ENCODE data around the gene CNTN5. TPM values are rescaled to one million over a fixed set of nuclear protein-coding genes. Genes with fewer than 3 reads are reported as not detected.

The CNTN5 gene
- total RNA-seq, 1 experiment from 2014 or later = not detected

DNA sequence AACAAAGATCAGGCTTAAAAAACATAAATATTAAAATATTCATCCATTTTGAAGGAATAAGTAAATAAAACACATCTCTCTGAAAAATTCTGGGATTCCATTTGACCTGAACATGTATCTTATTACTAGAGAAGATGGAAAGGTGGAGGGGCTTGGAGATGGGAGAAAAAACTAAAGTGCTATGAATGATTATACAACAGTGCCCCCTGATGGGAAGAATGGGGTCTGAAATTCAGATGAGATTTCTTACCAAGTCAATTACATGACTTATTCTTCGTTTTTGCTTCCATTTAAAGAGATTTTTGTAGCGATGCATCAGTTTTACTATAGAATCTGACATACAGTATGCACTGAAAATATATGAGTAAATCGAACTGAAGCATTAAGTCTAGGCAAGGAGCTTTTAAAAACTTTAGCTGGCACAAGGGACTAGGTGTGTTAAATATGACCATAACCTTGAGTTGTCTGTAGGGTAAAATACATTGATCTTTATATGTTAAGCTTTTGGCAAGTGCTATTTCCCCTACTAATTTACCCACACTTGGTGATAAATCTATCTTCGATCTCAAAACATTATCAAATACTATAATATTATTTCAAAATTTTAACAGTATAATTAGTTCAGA is 718.8 kb downstream of the CNTN5 start:
- DNase-seq = no peak
- H4K91ac ChIP-seq (ENCODE audit: insufficient read length, low read depth, low read length) = no peak overlapping the region
- no peak overlapping the region for H3K4me2 ChIP-seq (ENCODE audit: insufficient read depth, insufficient read length, low read length)
- H3K27me3 ChIP-seq (ENCODE audit: insufficient read depth, low read length) = no peaks in the 10 kb centered on the region
- H3K23ac ChIP-seq (ENCODE audit: insufficient read length, low read depth, low read length) = no peak overlapping the region
- no peak overlapping the region for H2BK20ac ChIP-seq (ENCODE audit: low read depth, low read length, poor library complexity, severe bottlenecking)
- H3K27ac ChIP-seq (ENCODE audit: insufficient read length, low read depth, low read length) = no peak overlapping the region
- H4K20me1 ChIP-seq (ENCODE audit: control insufficient read depth, insufficient read depth, insufficient read length) = no peaks in the 10 kb centered on the region
- Mint-ChIP-seq H3K27me3 (ENCODE audit: low read depth) (no peaks in the 10 kb centered on the region), H3K36me3 (ENCODE audit: insufficient read depth in 1 of 3, low read depth in 3 of 3) (no peaks in the 10 kb centered on the region), H3K4me3 (no peak overlapping the region), H3K9me3 (no peaks in the 10 kb centered on the region), H3K27ac (no peak overlapping the region), H3K4me1 (peaks cover 0 to 3% of the 10 kb centered on the region in 2 experiments; a peak in 1 of 4 replicates)
- no peak overlapping the region for H2BK5ac ChIP-seq (ENCODE audit: insufficient read length, low read length)
- H3K56ac ChIP-seq (ENCODE audit: insufficient read length, low read depth, low read length) = no peak overlapping the region
- H2BK15ac ChIP-seq (ENCODE audit: low read depth, low read length) = no peak overlapping the region
- no peaks in the 10 kb centered on the region for H3K79me2 ChIP-seq (ENCODE audit: insufficient read depth, low read length)
- no peak overlapping the region for H3K9ac ChIP-seq (ENCODE audit: extremely low read depth, insufficient read length, low read length)
- H4K8ac ChIP-seq (replicated peaks; ENCODE audit: insufficient read length, low read depth, low read length) = no peak overlapping the region
- WGBS (ENCODE audit: extremely low coverage, insufficient read length, low lambda C conversion rate) = 100% methylated on average over 1 of the region's 4 CpGs
- H3K18ac ChIP-seq (ENCODE audit: insufficient read length, low read depth, low read length) = no peak overlapping the region
- no peak overlapping the region for H2BK12ac ChIP-seq (ENCODE audit: insufficient read length, low read depth, low read length)
- no peaks in the 10 kb centered on the region for H3K79me1 ChIP-seq (ENCODE audit: insufficient read depth, low read depth, low read length, poor library complexity, severe bottlenecking)
- no peaks in the 10 kb centered on the region for H3K23me2 ChIP-seq (ENCODE audit: insufficient read length, low read depth, low read length, poor library complexity, severe bottlenecking)
- no peak overlapping the region for H3K4ac ChIP-seq (ENCODE audit: low read depth, low read length)
- no peak overlapping the region for H2BK120ac ChIP-seq (ENCODE audit: low read depth, low read length, poor library complexity, severe bottlenecking)
- H3K14ac ChIP-seq (ENCODE audit: insufficient read depth, low read length) = no peak overlapping the region
- no peak overlapping the region for H3T11ph ChIP-seq (ENCODE audit: low read length)
- no peaks in the 10 kb centered on the region for H3K4me1 ChIP-seq (ENCODE audit: insufficient read depth, low read length)
- H3K9me3 ChIP-seq (ENCODE audit: control insufficient read depth, low read depth, low read length) = no peaks in the 10 kb centered on the region
- no peak overlapping the region for H4K5ac ChIP-seq (ENCODE audit: insufficient read length, low read depth, low read length)
- H2AFZ ChIP-seq (ENCODE audit: low read length) = no peak overlapping the region
- no peak overlapping the region for H2AK5ac ChIP-seq (ENCODE audit: insufficient read length, low read length)
- TF ChIP-seq, protein P1, sequence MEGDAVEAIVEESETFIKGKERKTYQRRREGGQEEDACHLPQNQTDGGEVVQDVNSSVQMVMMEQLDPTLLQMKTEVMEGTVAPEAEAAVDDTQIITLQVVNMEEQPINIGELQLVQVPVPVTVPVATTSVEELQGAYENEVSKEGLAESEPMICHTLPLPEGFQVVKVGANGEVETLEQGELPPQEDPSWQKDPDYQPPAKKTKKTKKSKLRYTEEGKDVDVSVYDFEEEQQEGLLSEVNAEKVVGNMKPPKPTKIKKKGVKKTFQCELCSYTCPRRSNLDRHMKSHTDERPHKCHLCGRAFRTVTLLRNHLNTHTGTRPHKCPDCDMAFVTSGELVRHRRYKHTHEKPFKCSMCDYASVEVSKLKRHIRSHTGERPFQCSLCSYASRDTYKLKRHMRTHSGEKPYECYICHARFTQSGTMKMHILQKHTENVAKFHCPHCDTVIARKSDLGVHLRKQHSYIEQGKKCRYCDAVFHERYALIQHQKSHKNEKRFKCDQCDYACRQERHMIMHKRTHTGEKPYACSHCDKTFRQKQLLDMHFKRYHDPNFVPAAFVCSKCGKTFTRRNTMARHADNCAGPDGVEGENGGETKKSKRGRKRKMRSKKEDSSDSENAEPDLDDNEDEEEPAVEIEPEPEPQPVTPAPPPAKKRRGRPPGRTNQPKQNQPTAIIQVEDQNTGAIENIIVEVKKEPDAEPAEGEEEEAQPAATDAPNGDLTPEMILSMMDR (conservative IDR thresholded peaks at IDR 0.05) = peak; percentile 82
